Posterior vena cava (tissue), 2 donors: Measurements from ENCODE around the gene MED12L. TPM values are rescaled to one million over a fixed set of nuclear protein-coding genes. Genes with fewer than 3 reads are reported as not detected.
"Not testable (repeated sequence)": the region's sequence is repeated elsewhere in the genome, so short reads cannot be mapped to it uniquely, and the experiment has no call there.

Experiments used
- DNase-seq: peaks from one replicate; pipeline ENCODE4 v3.0.0-alpha.2; 2020; ENCODE audit warnings: low spot score
- intact Hi-C, 2 donors: fragments of 100-400 bp; cut with DNase I; formaldehyde crosslinking; loops; one replicate each; pipeline versions ENCODE4 v1.14.1 to v1.14.2; 2022 to 2023
- total RNA-seq, 2 donors: library from RNA; stranded (reverse); fragmentation: NEBNext Ultra II Directional; extraction: Animal tissue kit (Norgen Biotek cat#: 25700); gene quantifications; one replicate each; pipeline ENCODE4 v1.2.1, GENCODE V29; 2021
- donor health status: DM: yes; HTN: yes; CAD: no.
- donor health status: DM: yes; HTN: yes; CAD: no.

The MED12L gene
- total RNA-seq, 2 donors from 2014 or later: 0.60 to 1.00 TPM

- intact Hi-C loops: no loop called here
- DNase-seq: peak; percentile 73
Observed at GRCh38 chr3:151379083-151379734, 293.7 kb downstream of the MED12L start.

GRCh38 chr3:151382671-151383070 lies 297.2 kb downstream of the MED12L start:
- intact Hi-C loops: no loop called here
- DNase-seq: no peak

GRCh38 chr3:151383111-151383510 lies 297.6 kb downstream of the MED12L start:
- DNase-seq: no peak
- intact Hi-C loops: no loop called here

- no peak for DNase-seq
- intact Hi-C loops: no loop called here
Observed at GRCh38 chr3:151383956-151384355, 298.5 kb downstream of the MED12L start.

- intact Hi-C loops: no loop called here
- DNase-seq: no peak
Observed at GRCh38 chr3:151384741-151385174, 299.3 kb downstream of the MED12L start, which contains the start of gene P2RY12. P2RY12 (minus strand) TSS chr3:151384753; CDS start chr3:151338845, 45,908 bp downstream.

GRCh38 chr3:151386056-151386455 lies 300.6 kb downstream of the MED12L start:
- DNase-seq: no peak
- intact Hi-C loops: no loop called here

GRCh38 chr3:151387432-151387831 lies 302.0 kb downstream of the MED12L start:
- DNase-seq: no peak
- intact Hi-C loops: no loop called here

GRCh38 chr3:151387842-151388241 lies 302.4 kb downstream of the MED12L start:
- intact Hi-C loops: no loop called here
- no peak for DNase-seq

- intact Hi-C loops: no loop called here
- no peak for DNase-seq
Observed at GRCh38 chr3:151391720-151392119, 306.3 kb downstream of the MED12L start.

GRCh38 chr3:151392191-151392590 lies 306.7 kb downstream of the MED12L start:
- intact Hi-C loops, DNase-seq: not testable (repeated sequence)

- intact Hi-C loops: no loop called here
- no peak for DNase-seq
Observed at GRCh38 chr3:151393146-151393830, 307.8 kb downstream of the MED12L start.

GRCh38 chr3:151393941-151394340 lies 308.5 kb downstream of the MED12L start:
- intact Hi-C loops: no loop called here
- DNase-seq: no peak

GRCh38 chr3:151394611-151395010 lies 309.1 kb downstream of the MED12L start:
- intact Hi-C loops: no loop called here

GRCh38 chr3:151395806-151396205 lies 310.3 kb downstream of the MED12L start:
- intact Hi-C loops: no loop called here
- no peak for DNase-seq

More at GRCh38 chr3:151394611-151395010, 309.1 kb downstream of the MED12L start:
- DNase-seq: peak; percentile 76

GRCh38 chr3:151398895-151399294 lies 313.4 kb downstream of the MED12L start:
- intact Hi-C loops: no loop called here

GRCh38 chr3:151400341-151400740 lies 314.9 kb downstream of the MED12L start:
- intact Hi-C loops: no loop called here
- no peak for DNase-seq

More at GRCh38 chr3:151398895-151399294, 313.4 kb downstream of the MED12L start:
- DNase-seq: no peak

- intact Hi-C loops: no loop called here
- no peak for DNase-seq
Observed at GRCh38 chr3:151402349-151402748, 316.9 kb downstream of the MED12L start.

- intact Hi-C loops: no loop called here
- no peak for DNase-seq
Observed at GRCh38 chr3:151403246-151403645, 317.8 kb downstream of the MED12L start.

GRCh38 chr3:151404316-151404715 lies 318.9 kb downstream of the MED12L start:
- no peak for DNase-seq
- intact Hi-C loops: no loop called here

GRCh38 chr3:151407928-151408327 lies 322.5 kb downstream of the MED12L start:
- DNase-seq: no peak
- intact Hi-C loops: no loop called here
